Epithelial cell of esophagus (primary cell): ENCODE data around the gene C3orf80.

Experiments
- DNase-seq: peaks from one replicate; pipeline ENCODE4 v3.0.0; 2010; ENCODE audit warnings: low read depth
- H3K4me3 ChIP-seq: 2 replicates; pipeline ENCODE4 v1.5.1; 2011; ENCODE audit warnings: mild to moderate bottlenecking, low read length, control low read depth
- TF ChIP-seq, protein P1 (sequence below): IDR thresholded peaks from 2 replicates; pipeline ENCODE4 v1.5.1; 2011; ENCODE audit warnings: low read depth, mild to moderate bottlenecking, low read length, control low read depth, inconsistent platforms; ENCODE audit not compliant: insufficient read depth; ENCODE audit errors: missing control alignments

C3orf80 gene

DNA sequence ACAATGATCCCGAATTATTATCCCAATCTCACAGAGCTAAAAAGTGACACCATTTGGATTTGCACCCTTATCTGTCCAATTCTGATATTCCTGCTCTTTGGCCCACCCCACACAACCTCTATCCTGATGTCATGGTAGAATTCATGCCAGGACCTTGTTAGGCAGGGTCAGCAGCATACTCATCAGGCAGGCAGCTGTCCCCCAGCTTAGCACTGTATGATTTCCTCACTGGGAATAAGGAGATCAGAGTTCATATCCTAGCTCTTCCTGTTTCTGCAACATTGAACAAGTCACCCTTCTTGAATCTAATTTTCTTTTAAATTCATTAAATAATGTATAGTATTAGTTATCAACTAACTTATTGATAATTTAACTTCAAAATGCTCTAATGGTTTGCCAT lies 12.0 kb upstream of the C3orf80 start:
- no peak for DNase-seq
- TF ChIP-seq, protein P1, sequence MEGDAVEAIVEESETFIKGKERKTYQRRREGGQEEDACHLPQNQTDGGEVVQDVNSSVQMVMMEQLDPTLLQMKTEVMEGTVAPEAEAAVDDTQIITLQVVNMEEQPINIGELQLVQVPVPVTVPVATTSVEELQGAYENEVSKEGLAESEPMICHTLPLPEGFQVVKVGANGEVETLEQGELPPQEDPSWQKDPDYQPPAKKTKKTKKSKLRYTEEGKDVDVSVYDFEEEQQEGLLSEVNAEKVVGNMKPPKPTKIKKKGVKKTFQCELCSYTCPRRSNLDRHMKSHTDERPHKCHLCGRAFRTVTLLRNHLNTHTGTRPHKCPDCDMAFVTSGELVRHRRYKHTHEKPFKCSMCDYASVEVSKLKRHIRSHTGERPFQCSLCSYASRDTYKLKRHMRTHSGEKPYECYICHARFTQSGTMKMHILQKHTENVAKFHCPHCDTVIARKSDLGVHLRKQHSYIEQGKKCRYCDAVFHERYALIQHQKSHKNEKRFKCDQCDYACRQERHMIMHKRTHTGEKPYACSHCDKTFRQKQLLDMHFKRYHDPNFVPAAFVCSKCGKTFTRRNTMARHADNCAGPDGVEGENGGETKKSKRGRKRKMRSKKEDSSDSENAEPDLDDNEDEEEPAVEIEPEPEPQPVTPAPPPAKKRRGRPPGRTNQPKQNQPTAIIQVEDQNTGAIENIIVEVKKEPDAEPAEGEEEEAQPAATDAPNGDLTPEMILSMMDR, result no peak
- no peak overlapping the region for H3K4me3 ChIP-seq

DNA sequence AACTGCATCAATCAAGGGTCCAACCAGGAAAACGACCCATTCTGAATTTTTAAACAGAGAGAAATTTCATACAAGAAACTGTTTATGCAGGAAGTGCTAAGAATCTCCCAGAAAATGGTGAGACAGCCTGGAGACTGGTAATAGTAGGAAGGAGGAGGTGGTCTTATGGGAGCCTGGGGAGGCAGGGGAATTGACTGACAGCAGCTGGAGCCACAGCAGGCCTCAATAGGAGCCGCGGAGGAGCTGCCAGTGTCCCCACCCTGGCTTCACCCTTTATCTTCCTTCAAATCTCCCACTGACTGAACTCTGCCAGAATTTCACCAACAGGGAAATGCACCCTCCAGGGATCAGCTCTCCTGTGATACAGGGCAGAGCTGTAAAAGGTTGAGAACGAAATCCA lies 7.5 kb upstream of the C3orf80 start:
- TF ChIP-seq, protein P1, result no peak
- no peak for DNase-seq
- no peak overlapping the region for H3K4me3 ChIP-seq

DNA sequence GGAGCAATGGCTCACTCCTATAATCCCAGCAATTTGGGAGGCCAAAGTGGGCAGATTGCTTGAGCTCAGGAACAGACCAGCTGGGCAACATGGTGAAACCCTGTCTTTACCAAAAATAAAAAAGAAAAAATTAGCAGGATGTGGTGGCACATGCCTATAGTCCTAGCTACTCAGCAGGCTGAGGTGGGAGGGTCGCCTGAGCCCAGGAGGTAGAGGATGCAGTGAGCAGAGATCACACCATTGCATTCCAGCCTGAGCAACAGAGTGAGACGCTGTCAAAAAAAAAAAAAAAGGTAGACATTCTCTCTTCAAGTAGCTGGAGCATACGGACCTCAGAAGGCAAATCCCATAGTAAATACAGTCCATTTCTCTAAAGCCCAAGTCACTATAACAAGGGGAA lies 7.1 kb upstream of the C3orf80 start:
- DNase-seq, result no peak
- TF ChIP-seq, protein P1, result no peak
- no peak overlapping the region for H3K4me3 ChIP-seq

DNA sequence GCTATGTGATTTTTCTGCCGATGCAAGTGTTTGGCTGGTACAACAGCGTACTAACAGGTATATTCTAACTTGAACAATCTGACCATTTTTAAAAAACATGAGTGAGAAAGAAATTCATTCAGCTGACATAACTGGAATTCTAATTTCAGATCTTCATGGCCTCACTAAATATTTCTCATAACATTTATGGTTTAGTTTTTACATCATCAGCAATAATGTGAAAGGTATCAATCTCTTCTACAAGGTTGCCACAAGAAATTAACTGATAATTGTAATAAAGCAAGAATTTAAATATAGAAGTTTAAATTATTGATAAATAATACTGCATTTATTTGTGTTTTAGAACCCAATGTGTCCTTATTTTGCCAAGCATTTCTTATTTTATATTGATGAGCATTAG lies 5.2 kb upstream of the C3orf80 start:
- DNase-seq, result no peak
- TF ChIP-seq, protein P1, result no peak
- no peak overlapping the region for H3K4me3 ChIP-seq

DNA sequence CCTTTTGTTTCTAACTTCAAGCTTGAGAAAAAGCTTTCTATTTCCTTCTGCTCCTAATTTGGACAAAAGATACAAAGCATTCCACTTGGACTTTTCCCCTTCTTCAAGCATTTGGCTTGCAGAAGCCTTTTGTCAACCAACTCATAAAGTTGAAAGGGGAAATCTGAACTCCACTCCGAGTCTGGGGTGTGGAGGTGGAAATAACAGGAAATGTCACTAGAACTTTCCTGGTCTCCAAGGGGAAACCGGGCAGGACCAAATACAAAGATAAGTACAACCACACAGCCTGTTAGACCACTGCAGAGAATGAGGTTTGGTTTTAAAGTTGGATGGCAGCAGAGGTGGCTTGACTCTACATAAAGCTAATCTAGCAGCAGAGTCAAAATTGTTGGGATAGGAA lies 4.2 kb upstream of the C3orf80 start:
- TF ChIP-seq, protein P1, result no peak
- H3K4me3 ChIP-seq, result no peak overlapping the region
- no peak for DNase-seq

DNA sequence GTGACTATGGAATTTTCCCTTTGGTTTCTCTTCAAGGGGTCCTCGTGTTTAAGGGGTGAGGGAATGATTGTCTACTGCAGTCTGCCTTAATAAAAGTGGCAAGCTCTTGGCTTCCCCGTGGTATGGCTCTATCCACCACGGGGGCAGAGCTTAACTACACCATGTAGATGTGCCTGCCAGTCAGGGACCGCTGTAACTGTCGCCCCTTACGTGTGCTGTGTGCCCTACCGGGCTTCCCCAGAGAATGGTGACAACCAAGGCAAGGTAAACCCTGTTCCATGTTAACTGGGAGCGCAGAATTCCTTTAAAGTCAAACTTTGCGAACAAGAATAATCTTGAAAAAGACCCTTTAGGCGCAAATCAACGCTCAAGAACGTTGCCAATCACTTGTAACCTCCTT lies 966 bp upstream of the C3orf80 start:
- TF ChIP-seq, protein P1, result no peak
- DNase-seq, result no peak
- H3K4me3 ChIP-seq, result no peak overlapping the region

DNA sequence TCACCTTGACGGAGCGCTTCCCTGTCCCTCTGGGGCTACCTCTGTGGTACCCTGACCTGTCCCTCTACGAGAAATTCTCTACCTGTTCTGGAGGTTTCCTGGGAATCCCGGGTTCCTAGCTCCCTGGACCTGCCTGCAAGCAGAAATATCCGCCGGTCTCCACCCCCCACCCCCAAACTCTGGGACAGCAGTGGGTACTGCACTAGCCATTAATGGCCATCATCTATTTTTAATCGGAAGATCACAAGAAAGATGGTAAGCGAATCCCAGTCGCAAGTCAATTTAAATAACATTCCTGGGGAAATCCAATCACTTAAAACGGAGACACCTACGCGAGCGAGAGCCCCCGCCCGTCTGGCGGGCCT lies 429 bp upstream of the C3orf80 start:
- TF ChIP-seq, protein P1, result no peak
- DNase-seq, result no peak
- peak overlapping the region; percentile 18 for H3K4me3 ChIP-seq
